NT2/D1 (cell line): ENCODE measurements around the gene TRMT10C.

ENCODE experiments used
- YY1 ChIP-seq: IDR thresholded peaks from 2 replicates; pipeline ENCODE4 v1.6.1; 2011; ENCODE audit not compliant: insufficient read length, insufficient read depth
- ZNF274 ChIP-seq: IDR thresholded peaks from 2 replicates; pipeline ENCODE4 v1.6.1; 2011; ENCODE audit warnings: mild to moderate bottlenecking, low read depth, low read length

GRCh38 chr3:101527441-101527840 is 34.2 kb upstream of the TRMT10C start:
- TF ChIP-seq YY1 (no peak), ZNF274 (no peak)
